Stimulated activated CD4-positive, alpha-beta T cell treated with anti-CD3 and anti-CD28 coated beads, Interleukin-15, amount 100 ng/mL, for 1 hour (primary cell): ENCODE data around the gene UBR2.
"Not testable (repeated sequence)": the region's sequence is repeated elsewhere in the genome, so short reads cannot be mapped to it uniquely, and the experiment has no call there.

Source experiments
- DNase-seq, 2 donors: peaks; one replicate each; pipeline ENCODE4 v3.0.0-alpha.2; 2020; ENCODE audit warnings: low read depth in 1 of 2, low spot score in 1 of 2

Gene UBR2

GRCh38 chr6:42726485-42727086, 162.8 kb downstream of the UBR2 start:
- peak; percentile 16 to 44 for DNase-seq

GRCh38 chr6:42727087-42727611, 163.3 kb downstream of the UBR2 start:
- peak in 1 of 2 donors; percentile 6 for DNase-seq

- DNase-seq = no peak
Measured at GRCh38 chr6:42727627-42728026, 163.8 kb downstream of the UBR2 start.

- DNase-seq = no peak
Measured at GRCh38 chr6:42729731-42730130, 165.9 kb downstream of the UBR2 start.

GRCh38 chr6:42733867-42734481, 170.1 kb downstream of the UBR2 start:
- not testable (repeated sequence) for DNase-seq

- DNase-seq = no peak
Measured at GRCh38 chr6:42735976-42736375, 172.1 kb downstream of the UBR2 start.

- DNase-seq = no peak
Measured at GRCh38 chr6:42740725-42741124, 176.9 kb downstream of the UBR2 start.

- no peak for DNase-seq
Measured at GRCh38 chr6:42742116-42742894, 178.5 kb downstream of the UBR2 start.
